HepG2 (cell line): ENCODE data around the gene GDF15. TPM values are rescaled to one million over a fixed set of nuclear protein-coding genes. Genes with fewer than 3 reads are reported as not detected.

ENCODE experiments used
- ATF7 ChIP-seq, 2 experiments: fragments of 450-650 bp in 1 of 2; sonication (generic) in 1 of 2; formaldehyde crosslinking in 1 of 2; IDR thresholded peaks; 2 replicates each; pipeline versions ENCODE4 v1.4.0 to v1.6.1; 2016 to 2020; ENCODE audit warnings: antibody characterized with exemption in 1 of 2, mild to moderate bottlenecking in 1 of 2, missing genetic modification reagents in 1 of 2
- HDAC6 ChIP-seq: fragments of 200-600 bp; sonication (generic); IDR thresholded peaks from 2 replicates; pipeline ENCODE4 v1.7.0; 2017; ENCODE audit warnings: mild to moderate bottlenecking, antibody characterized with exemption, low read length, low read depth
- HES4 ChIP-seq: sonication (generic); formaldehyde crosslinking; IDR thresholded peaks from 2 replicates; pipeline ENCODE4 v1.9.0; 2021; ENCODE audit warnings: mild to moderate bottlenecking, missing genetic modification reagents, borderline replicate concordance
- IKZF4 ChIP-seq: sonication (generic); formaldehyde crosslinking; IDR thresholded peaks from 2 replicates; pipeline ENCODE4 v1.5.1; 2020; ENCODE audit warnings: borderline replicate concordance, mild to moderate bottlenecking, low read depth, missing genetic modification reagents; ENCODE audit errors: not compliant biosample characterization
- KAT2B ChIP-seq: fragments of 150-350 bp; IDR thresholded peaks from 2 replicates; pipeline ENCODE4 v1.6.1; 2014; ENCODE audit warnings: low read depth, low read length, borderline replicate concordance
- KDM3A ChIP-seq: IDR thresholded peaks from 2 replicates; pipeline ENCODE4 v1.6.1; 2018; ENCODE audit warnings: low read depth, missing compliant biosample characterization
- KDM5B ChIP-seq: sonication (generic); formaldehyde crosslinking; IDR thresholded peaks from 2 replicates; pipeline ENCODE4 v1.4.0; 2020; ENCODE audit warnings: missing genetic modification reagents, mild to moderate bottlenecking, borderline replicate concordance
- KLF13 ChIP-seq: sonication (generic); formaldehyde crosslinking; IDR thresholded peaks from 2 replicates; pipeline ENCODE4 v1.4.0; 2020; ENCODE audit warnings: mild to moderate bottlenecking, missing genetic modification reagents
- SPEN ChIP-seq: sonication (generic); formaldehyde crosslinking; IDR thresholded peaks from 2 replicates; pipeline ENCODE4 v1.5.1; 2020; ENCODE audit warnings: low read depth, mild to moderate bottlenecking, missing genetic modification reagents
- TCF7 ChIP-seq: sonication (generic); IDR thresholded peaks from 2 replicates; pipeline ENCODE4 v1.6.1; 2016; ENCODE audit warnings: antibody characterized with exemption, low read depth
- U2AF2 ChIP-seq: fragments of 200-400 bp; formaldehyde crosslinking; IDR thresholded peaks from 2 replicates; pipeline ENCODE4 v1.6.1; 2017; ENCODE audit warnings: low read depth, mild to moderate bottlenecking, low read length
- ZBTB4 ChIP-seq: sonication (generic); formaldehyde crosslinking; IDR thresholded peaks from 2 replicates; pipeline ENCODE4 v1.4.0; 2020; ENCODE audit warnings: missing genetic modification reagents, mild to moderate bottlenecking, borderline replicate concordance
- ZNF160 ChIP-seq: sonication (generic); formaldehyde crosslinking; IDR thresholded peaks from 2 replicates; pipeline ENCODE4 v1.8.0; 2022; ENCODE audit warnings: mild to moderate bottlenecking, inconsistent platforms, missing genetic modification reagents
- ZNF17 ChIP-seq: sonication (generic); formaldehyde crosslinking; IDR thresholded peaks from 2 replicates; pipeline ENCODE4 v1.5.0; 2020; ENCODE audit warnings: mild to moderate bottlenecking, missing genetic modification reagents
- ZSCAN12 ChIP-seq: sonication (generic); formaldehyde crosslinking; IDR thresholded peaks from 2 replicates; pipeline ENCODE4 v1.9.0; 2021; ENCODE audit warnings: mild to moderate bottlenecking, missing genetic modification reagents
- ZZZ3 ChIP-seq: sonication (generic); formaldehyde crosslinking; IDR thresholded peaks from 2 replicates; pipeline ENCODE4 v1.4.0; 2020; ENCODE audit warnings: missing genetic modification reagents, mild to moderate bottlenecking, borderline replicate concordance
- polyA plus RNA-seq, 8 experiments: library from polyadenylated mRNA; depleted of rRNA in 3 of 8; stranded (reverse) in 7 of 8; unstranded in 1 of 8; fragments of >200 nt; fragmentation: Illumina TruSeq in 4 of 8; extraction: Trizol in 4 of 8; gene quantifications; 2 replicates each; pipeline versions ENCODE4 v1.2.1 to v1.2.3, GENCODE V29; 2011 to 2016; ENCODE audit warnings: low read depth in 4 of 8, missing spikeins in 1 of 8, mixed read lengths in 1 of 8; ENCODE audit not compliant: insufficient read depth in 1 of 8
- total RNA-seq, 5 experiments: library from RNA; depleted of rRNA; stranded (reverse); fragments of >200 nt; fragmentation: Illumina TruSeq; extraction: Trizol; gene quantifications; 2 replicates each; pipeline ENCODE4 v1.2.3, GENCODE V29; 2016; ENCODE audit warnings: low read depth in 1 of 5
- TF ChIP-seq, protein P1 (sequence below): IDR thresholded peaks from 2 replicates; pipeline ENCODE4 v1.6.1; 2016
- TF ChIP-seq, protein P2 (sequence below): sonication (generic); formaldehyde crosslinking; IDR thresholded peaks from 2 replicates; pipeline ENCODE4 v1.4.0; 2020; ENCODE audit warnings: mild to moderate bottlenecking, low read depth, missing genetic modification reagents
- TF ChIP-seq, protein P3 (sequence below): sonication (generic); formaldehyde crosslinking; IDR thresholded peaks from 2 replicates; pipeline ENCODE4; 2020; ENCODE audit warnings: missing genetic modification reagents, mild to moderate bottlenecking, borderline replicate concordance

The GDF15 gene
- total and polyA plus RNA-seq, 2 of the 13 experiments (the other 11 are each of a cell fraction or from before 2014, with no cell fraction given) = 146 to 422 TPM

GRCh38 chr19:18418483-18419194 is 32.7 kb downstream of the GDF15 start (continued):
- TF ChIP-seq TCF7 (no peak), KAT2B (no peak), HDAC6 (no peak), IKZF4 (CRISPR knock-in tag) (peak; percentile 53), ZNF17 (CRISPR knock-in tag) (no peak), HES4 (CRISPR knock-in tag) (no peak; the same call in 1 of the 2 replicates), ZZZ3 (CRISPR knock-in tag) (no peak), KDM3A (no peak), U2AF2 (no peak), SPEN (CRISPR knock-in tag) (0 out of 2 replicates have a peak, but pooled peaks have one; percentile 21), ATF7 (IDR thresholded peaks at IDR 0.05) (no peak), ATF7 (CRISPR knock-in tag; IDR thresholded peaks at IDR 0.05) (no peak), ZSCAN12 (no peak), KDM5B (CRISPR knock-in tag) (no peak), KLF13 (CRISPR knock-in tag) (no peak), ZNF160 (CRISPR knock-in tag) (no peak), ZBTB4 (CRISPR knock-in tag) (peak; percentile 71; the same call in 1 of the 2 replicates)
- TF ChIP-seq, protein P1, sequence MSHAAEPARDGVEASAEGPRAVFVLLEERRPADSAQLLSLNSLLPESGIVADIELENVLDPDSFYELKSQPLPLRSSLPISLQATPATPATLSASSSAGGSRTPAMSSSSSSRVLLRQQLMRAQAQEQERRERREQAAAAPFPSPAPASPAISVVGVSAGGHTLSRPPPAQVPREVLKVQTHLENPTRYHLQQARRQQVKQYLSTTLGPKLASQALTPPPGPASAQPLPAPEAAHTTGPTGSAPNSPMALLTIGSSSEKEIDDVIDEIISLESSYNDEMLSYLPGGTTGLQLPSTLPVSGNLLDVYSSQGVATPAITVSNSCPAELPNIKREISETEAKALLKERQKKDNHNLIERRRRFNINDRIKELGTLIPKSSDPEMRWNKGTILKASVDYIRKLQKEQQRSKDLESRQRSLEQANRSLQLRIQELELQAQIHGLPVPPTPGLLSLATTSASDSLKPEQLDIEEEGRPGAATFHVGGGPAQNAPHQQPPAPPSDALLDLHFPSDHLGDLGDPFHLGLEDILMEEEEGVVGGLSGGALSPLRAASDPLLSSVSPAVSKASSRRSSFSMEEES (CRISPR knock-in tag) = no peak
- TF ChIP-seq, protein P2, sequence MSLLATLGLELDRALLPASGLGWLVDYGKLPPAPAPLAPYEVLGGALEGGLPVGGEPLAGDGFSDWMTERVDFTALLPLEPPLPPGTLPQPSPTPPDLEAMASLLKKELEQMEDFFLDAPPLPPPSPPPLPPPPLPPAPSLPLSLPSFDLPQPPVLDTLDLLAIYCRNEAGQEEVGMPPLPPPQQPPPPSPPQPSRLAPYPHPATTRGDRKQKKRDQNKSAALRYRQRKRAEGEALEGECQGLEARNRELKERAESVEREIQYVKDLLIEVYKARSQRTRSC (CRISPR knock-in tag) = no peak
- TF ChIP-seq, protein P3, sequence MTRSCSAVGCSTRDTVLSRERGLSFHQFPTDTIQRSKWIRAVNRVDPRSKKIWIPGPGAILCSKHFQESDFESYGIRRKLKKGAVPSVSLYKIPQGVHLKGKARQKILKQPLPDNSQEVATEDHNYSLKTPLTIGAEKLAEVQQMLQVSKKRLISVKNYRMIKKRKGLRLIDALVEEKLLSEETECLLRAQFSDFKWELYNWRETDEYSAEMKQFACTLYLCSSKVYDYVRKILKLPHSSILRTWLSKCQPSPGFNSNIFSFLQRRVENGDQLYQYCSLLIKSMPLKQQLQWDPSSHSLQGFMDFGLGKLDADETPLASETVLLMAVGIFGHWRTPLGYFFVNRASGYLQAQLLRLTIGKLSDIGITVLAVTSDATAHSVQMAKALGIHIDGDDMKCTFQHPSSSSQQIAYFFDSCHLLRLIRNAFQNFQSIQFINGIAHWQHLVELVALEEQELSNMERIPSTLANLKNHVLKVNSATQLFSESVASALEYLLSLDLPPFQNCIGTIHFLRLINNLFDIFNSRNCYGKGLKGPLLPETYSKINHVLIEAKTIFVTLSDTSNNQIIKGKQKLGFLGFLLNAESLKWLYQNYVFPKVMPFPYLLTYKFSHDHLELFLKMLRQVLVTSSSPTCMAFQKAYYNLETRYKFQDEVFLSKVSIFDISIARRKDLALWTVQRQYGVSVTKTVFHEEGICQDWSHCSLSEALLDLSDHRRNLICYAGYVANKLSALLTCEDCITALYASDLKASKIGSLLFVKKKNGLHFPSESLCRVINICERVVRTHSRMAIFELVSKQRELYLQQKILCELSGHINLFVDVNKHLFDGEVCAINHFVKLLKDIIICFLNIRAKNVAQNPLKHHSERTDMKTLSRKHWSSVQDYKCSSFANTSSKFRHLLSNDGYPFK (CRISPR knock-in tag) = no peak; the same call in 1 of the 2 replicates
